ENCODE results near the gene TSSK3. TPM values are rescaled to one million over a fixed set of nuclear protein-coding genes. Genes with fewer than 3 reads are reported as not detected.

The TSSK3 gene
- total and polyA plus RNA-seq, 9 of the 15 experiments (the other 6 are each of a cell fraction or from before 2014, with no cell fraction given): 0.27 to 2.8 (median 1.9) TPM

DNA sequence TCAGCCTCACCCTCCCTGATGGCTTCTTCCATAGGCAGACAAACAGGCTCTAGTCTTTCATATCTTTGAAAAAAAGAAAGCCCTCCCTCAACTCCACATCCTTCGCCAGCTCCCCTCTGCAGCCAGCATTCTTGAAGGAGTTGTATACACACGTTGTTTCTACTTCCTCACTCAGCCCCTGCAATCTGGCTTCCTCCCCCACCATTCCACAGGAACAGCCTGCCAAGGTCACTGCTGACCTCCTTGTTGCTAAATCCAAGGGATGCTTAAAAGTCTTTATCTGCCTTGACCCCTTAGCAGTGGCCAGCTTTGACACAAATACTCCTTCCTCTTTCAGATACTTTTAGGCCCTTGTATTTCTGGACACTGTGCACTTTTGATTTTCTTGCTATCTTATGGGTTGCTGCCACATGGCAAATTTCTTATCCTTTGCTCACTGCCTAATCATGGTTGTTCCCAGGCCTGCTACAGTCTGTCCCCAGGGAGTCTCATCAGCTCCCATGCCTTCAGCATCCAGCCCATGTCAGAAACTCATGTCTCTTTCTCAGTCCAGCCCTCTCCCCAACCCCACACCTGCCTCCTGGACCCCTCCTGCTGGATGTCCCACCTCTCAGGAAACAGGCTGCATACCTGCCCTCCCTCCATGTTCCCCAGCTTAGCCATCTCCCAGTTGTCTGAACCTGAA is 8.3 kb upstream of the TSSK3 start (continued):
- TF ChIP-seq, protein P1, sequence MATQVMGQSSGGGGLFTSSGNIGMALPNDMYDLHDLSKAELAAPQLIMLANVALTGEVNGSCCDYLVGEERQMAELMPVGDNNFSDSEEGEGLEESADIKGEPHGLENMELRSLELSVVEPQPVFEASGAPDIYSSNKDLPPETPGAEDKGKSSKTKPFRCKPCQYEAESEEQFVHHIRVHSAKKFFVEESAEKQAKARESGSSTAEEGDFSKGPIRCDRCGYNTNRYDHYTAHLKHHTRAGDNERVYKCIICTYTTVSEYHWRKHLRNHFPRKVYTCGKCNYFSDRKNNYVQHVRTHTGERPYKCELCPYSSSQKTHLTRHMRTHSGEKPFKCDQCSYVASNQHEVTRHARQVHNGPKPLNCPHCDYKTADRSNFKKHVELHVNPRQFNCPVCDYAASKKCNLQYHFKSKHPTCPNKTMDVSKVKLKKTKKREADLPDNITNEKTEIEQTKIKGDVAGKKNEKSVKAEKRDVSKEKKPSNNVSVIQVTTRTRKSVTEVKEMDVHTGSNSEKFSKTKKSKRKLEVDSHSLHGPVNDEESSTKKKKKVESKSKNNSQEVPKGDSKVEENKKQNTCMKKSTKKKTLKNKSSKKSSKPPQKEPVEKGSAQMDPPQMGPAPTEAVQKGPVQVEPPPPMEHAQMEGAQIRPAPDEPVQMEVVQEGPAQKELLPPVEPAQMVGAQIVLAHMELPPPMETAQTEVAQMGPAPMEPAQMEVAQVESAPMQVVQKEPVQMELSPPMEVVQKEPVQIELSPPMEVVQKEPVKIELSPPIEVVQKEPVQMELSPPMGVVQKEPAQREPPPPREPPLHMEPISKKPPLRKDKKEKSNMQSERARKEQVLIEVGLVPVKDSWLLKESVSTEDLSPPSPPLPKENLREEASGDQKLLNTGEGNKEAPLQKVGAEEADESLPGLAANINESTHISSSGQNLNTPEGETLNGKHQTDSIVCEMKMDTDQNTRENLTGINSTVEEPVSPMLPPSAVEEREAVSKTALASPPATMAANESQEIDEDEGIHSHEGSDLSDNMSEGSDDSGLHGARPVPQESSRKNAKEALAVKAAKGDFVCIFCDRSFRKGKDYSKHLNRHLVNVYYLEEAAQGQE (IDR thresholded peaks at IDR 0.05; ENCODE audit: borderline replicate concordance): no peak
- TF ChIP-seq, protein P1 (CRISPR knock-in tag; IDR thresholded peaks at IDR 0.05; ENCODE audit: low read depth): no peak
- TF ChIP-seq SMARCE1 (IDR thresholded peaks at IDR 0.05) (0 out of 2 replicates have a peak, but pooled peaks have one; percentile 23), NR2C2 (CRISPR knock-in tag; IDR thresholded peaks at IDR 0.05) (no peak), NR2C2 (tag; IDR thresholded peaks at IDR 0.05) (peak; percentile 40; the same call in 1 of the 2 replicates), KAT8 (IDR thresholded peaks at IDR 0.05; ENCODE audit: low read depth) (no peak), SPI1 (IDR thresholded peaks at IDR 0.05; ENCODE audit: borderline replicate concordance, low read depth, low read length) (peak; percentile 80; the same call in 1 of the 2 replicates), BHLHE40 (IDR thresholded peaks at IDR 0.05; ENCODE audit: low read length) (peak; percentile 40; the same call in 1 of the 2 replicates), ASH1L (IDR thresholded peaks at IDR 0.05; ENCODE audit: borderline replicate concordance, low read depth, partially characterized antibody) (no peak), FOXK2 (conservative IDR thresholded peaks at IDR 0.05 in 1 of 2, IDR thresholded peaks at IDR 0.05 in 1 of 2; ENCODE audit: low read depth in 2 of 2) (peak; percentile 38 to 48; a peak in 3 of 4 replicates), NR2F6 (CRISPR knock-in tag; IDR thresholded peaks at IDR 0.05) (no peak), THRB (CRISPR knock-in tag; conservative IDR thresholded peaks at IDR 0.05) (no peak), TFAM (CRISPR knock-in tag; conservative IDR thresholded peaks at IDR 0.05) (no peak), TARDBP (IDR thresholded peaks at IDR 0.05) (no peak), ZC3H4 (CRISPR knock-in tag; IDR thresholded peaks at IDR 0.05; ENCODE audit: borderline replicate concordance) (no peak), TFE3 (CRISPR knock-in tag; IDR thresholded peaks at IDR 0.05) (no peak), IRF2 (CRISPR knock-in tag; IDR thresholded peaks at IDR 0.05) (no peak), TSC22D4 (tag; IDR thresholded peaks at IDR 0.05) (no peak), ZNF696 (CRISPR knock-in tag; conservative IDR thresholded peaks at IDR 0.05) (no peak)
